Measurements from ENCODE around the gene ISL2. TPM values are rescaled to one million over a fixed set of nuclear protein-coding genes. Genes with fewer than 3 reads are reported as not detected.
A peak's percentile ranks its signal among the peaks of the same experiment; 100 is the strongest.

Gene ISL2
- total and polyA plus RNA-seq, 9 of the 15 experiments (the other 6 are each of a cell fraction or from before 2014, with no cell fraction given), result 0.15 to 23.7 (median 4.0) TPM

DNA sequence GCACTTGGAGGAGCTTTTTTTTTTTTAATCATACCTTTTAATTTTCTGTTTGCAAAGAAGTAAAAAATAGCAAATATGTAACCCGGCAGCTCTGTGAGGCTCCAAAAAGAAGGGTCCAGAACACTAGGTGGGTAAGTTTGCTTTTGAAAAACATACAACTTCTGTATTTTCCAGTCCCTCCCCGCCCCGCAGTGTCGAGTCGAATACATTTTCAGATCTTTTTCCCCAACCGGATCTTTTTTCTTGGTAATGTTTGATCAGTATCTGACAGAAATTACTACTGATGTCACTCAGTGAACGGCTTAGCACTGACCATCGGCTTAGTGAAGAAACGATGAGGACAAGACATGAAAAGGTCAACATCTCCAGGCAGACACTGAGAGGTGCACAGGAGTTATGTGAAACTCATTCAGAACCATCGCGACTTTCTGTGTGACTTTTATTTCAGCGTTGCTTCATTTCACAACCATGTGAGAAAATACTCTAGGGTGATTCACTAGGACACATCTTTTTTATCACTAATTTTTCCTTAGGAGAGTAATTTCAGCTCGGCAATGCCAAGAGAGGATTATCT is 11.0 kb downstream of the ISL2 start:
- Histone ChIP-seq H3K4me2 (ENCODE audit: insufficient read depth, low read length) (no peak overlapping the region), H3K9ac (ENCODE audit: insufficient read depth in 1 of 2, low read depth in 2 of 2, low read length in 2 of 2) (no peak overlapping the region), H3K4me3 (no peak overlapping the region), H3K4me1 (replicated peaks in 1 of 2; ENCODE audit: control insufficient read depth in 2 of 2, insufficient read depth in 2 of 2, low read length in 2 of 2) (peaks cover 0 to 13% of the 10 kb centered on the region in 2 experiments; a peak in 1 of 5 replicates), H3K27ac (ENCODE audit: extremely low read depth, low read depth, low read length) (no peak overlapping the region), H3K27me3 (ENCODE audit: control insufficient read depth in 2 of 2, insufficient read depth in 2 of 2, low read length in 2 of 2) (no peaks in the 10 kb centered on the region), H4K20me1 (replicated peaks; ENCODE audit: control insufficient read depth, insufficient read depth, low read length) (no peaks in the 10 kb centered on the region), H3K9me3 (replicated peaks; ENCODE audit: control insufficient read depth, insufficient read depth, low read depth, low read length) (no peaks in the 10 kb centered on the region), H3K79me2 (ENCODE audit: control insufficient read depth, insufficient read depth, low read length) (0 out of 3 replicates have a peak, but pooled peaks cover 2% of the 10 kb centered on the region), H3K36me3 (ENCODE audit: control insufficient read depth, insufficient read depth, low read length) (peaks cover 20% of the 10 kb centered on the region; the same call in 2 of the 3 replicates), H3K9me1 (ENCODE audit: control insufficient read depth, insufficient read depth, low read length) (no peaks in the 10 kb centered on the region), H2AFZ (ENCODE audit: low read depth, low read length) (no peak overlapping the region)
- peak; percentile 55 for FAIRE-seq
- DNase-seq (ENCODE audit: extremely low read depth in 1 of 4, low spot score in 3 of 4), result no peak
- in situ Hi-C loops (cut with MboI) (no loop called here), intact Hi-C loops (cut with micrococcal nuclease) (no loop called here)
- ATAC-seq, result no peak
- 93% methylated on average over 13 of the region's 13 CpGs for WGBS (ENCODE audit: insufficient coverage, low coverage, missing lambda C conversion rate)
- BruUV-seq (replicated peaks), result no TSS peak
- POLR2A ChIA-PET, result interaction anchor here (0.7 to 2.6 kb wide), 2 partner anchors 11 kb away, joined by 4 to 6 read pairs; partner anchors contain the start of gene ISL2
- TF ChIP-seq ZNF184 (CRISPR knock-in tag; IDR thresholded peaks at IDR 0.05) (no peak), ZBTB12 (CRISPR knock-in tag; IDR thresholded peaks at IDR 0.05) (no peak), ZNF134 (CRISPR knock-in tag; conservative IDR thresholded peaks at IDR 0.05) (no peak), RAD21 (CRISPR knock-in tag; conservative IDR thresholded peaks at IDR 0.05 in 1 of 2, IDR thresholded peaks at IDR 0.05 in 1 of 2) (no peak), HEY1 (CRISPR knock-in tag; IDR thresholded peaks at IDR 0.05; ENCODE audit: borderline replicate concordance) (no peak), ZNF518B (CRISPR knock-in tag; IDR thresholded peaks at IDR 0.05) (no peak), PHB2 (IDR thresholded peaks at IDR 0.05; ENCODE audit: low read depth) (no peak), ZNF212 (CRISPR knock-in tag; IDR thresholded peaks at IDR 0.05) (no peak), ZNF699 (CRISPR knock-in tag; IDR thresholded peaks at IDR 0.05; ENCODE audit: insufficient replicate concordance) (no peak), CLOCK (CRISPR knock-in tag; IDR thresholded peaks at IDR 0.05; ENCODE audit: borderline replicate concordance) (no peak), NCOA6 (IDR thresholded peaks at IDR 0.05) (no peak), ZNF561 (CRISPR knock-in tag; conservative IDR thresholded peaks at IDR 0.05) (no peak)
- CTCF ChIA-PET (ENCODE audit: low intra/inter-chr PET ratio), result no interaction called here
